NOMO-1 treated with DMSO at 0.1 percent for 48 hours (cell line): ENCODE results near the gene RAMP2.

ENCODE experiments used
- DNase-seq: peaks from one replicate; lab custom pipeline; 2025; ENCODE audit not compliant: unreplicated experiment; lab: John Stamatoyannopoulos, UW

The RAMP2 gene

GRCh38 chr17:42791948-42792347, 30.9 kb downstream of the RAMP2 start:
- DNase-seq = no peak

- no peak for DNase-seq
Observed at GRCh38 chr17:42792545-42792944, 31.5 kb downstream of the RAMP2 start.

- DNase-seq = no peak
Observed at GRCh38 chr17:42795061-42795460, 34.0 kb downstream of the RAMP2 start.

GRCh38 chr17:42795465-42795864, 34.4 kb downstream of the RAMP2 start:
- DNase-seq = no peak

DNA sequence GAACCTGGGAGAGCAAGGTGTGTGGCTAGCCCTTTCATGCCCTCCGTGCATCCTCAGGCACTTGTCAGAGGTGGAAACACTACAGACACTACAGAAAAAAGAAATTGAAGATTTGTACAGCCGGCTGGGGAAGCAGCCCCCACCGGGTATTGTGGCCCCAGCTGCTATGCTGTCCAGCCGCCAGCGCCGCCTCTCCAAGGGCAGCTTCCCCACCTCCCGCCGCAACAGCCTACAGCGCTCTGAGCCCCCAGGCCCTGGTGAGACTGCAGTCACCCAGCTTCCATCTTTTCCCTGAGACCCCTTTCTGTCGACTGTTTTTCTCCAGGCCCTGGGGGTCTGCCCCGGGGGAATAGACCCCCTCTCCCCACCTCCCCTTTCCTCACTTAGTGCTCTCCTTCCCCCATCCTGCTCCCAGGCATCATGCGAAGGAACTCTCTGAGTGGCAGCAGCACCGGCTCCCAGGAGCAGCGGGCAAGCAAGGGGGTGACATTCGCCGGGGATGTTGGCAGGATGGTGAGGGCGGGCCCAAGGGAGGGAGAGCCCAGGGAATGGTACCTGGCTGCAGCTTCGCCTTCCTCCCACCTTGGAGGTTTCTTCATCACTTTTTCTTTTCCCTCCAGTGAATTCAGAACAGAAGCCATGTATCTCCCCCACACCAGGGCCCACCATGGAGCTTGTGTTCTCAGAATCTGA, 35.2 kb downstream of the RAMP2 start:
- no peak for DNase-seq

GRCh38 chr17:42797067-42798007, 36.3 kb downstream of the RAMP2 start:
- DNase-seq = no peak

- no peak for DNase-seq
Observed at GRCh38 chr17:42798011-42798382, 37.0 kb downstream of the RAMP2 start.

DNA sequence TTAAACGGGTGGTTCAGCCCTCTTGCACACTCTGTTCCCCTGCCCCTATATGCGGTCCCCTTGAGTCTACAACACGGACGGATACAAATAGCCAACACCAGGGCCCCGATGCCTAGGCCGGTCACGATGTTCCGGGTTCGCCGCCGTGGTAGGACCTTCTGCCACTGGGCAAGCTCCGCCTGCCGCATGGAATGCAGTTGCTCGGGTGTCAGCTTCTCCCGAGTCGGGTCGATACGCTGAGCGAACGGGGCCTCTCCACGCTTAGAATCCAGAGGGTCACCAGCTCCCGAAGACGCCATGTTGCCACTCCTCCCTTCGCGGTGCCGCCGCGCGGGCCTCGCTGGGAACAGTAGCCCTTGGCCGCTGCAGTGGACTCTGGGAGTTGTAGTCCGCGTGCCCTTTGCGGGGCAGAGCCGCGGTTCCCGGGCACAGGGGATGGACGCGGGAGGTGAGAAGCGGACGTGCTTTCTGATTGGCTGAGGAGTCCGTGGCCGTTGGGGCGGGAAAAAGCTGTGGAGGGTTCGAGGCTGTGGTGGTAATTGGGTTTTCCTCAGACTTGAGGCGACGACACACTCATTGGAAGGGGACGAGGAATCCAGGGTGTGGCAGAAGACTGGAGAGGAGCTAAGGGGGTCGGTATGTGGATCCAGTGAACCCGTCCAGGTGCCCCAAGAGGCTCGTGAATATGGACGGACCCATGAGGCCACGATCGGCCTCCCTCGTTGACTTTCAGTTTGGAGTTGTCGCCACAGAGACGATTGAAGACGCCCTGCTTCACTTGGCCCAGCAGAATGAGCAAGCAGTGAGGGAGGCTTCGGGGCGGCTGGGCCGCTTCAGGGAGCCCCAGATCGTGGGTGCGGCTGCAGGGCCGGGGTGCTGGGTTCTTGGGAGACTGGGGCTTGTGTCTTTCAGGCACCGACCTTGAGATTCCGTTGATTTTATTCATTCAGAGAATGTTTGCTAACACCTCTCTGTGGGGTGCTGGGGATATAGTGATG, 37.7 kb downstream of the RAMP2 start, which contains the start of the genes CNTD1 and COA3:
TSS of gene CNTD1 (plus strand) at position 479 of the 998 bp plus-strand sequence. CDS start at position 686, 207 bp downstream.
TSS of gene COA3 (minus strand) at position 322 of the 998 bp plus-strand sequence. CDS start at position 299, 23 bp downstream.
- peak; percentile 74 for DNase-seq

DNA sequence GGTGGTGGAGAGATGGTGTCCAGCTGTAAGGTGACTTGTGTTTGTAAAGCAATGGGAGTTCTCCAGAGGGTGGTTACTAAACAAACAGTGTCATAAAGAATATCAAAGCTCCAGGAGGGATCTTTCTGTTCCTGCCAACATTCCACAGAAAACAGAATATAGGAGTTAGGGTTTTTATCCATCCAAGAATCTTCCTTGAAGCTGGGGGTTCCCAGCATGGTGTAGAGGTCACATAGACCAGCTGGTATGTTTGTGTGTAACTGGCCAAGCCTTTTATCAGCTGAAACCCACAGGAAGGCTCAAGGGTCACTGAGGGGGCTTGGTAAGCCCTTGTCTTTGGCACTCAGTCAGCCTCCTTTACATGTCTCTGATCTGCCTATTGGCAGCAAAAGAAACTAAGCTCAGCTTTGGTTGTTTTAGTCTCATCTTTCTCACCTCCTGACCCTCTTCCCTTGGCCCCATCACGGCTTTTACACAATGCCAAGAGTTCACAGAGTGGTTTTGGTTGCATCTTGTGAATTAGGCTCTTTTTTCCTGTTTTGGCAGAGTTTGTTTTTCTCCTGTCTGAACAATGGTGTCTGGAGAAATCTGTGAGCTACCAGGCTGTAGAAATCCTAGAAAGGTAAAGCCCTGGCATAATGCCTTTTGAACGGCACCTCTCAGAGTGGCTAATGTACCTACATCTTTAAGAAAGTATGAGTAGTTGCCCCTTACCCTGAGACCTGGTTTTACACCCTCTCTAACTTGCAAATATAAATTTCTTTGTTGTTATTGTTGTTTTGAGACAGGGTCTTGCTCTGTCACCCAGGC, 42.3 kb downstream of the RAMP2 start:
- DNase-seq = no peak

GRCh38 chr17:42804918-42805367, 43.9 kb downstream of the RAMP2 start:
- no peak for DNase-seq

GRCh38 chr17:42806249-42806648, 45.2 kb downstream of the RAMP2 start:
- no peak for DNase-seq

- DNase-seq = no peak
Observed at GRCh38 chr17:42809250-42809649, 48.2 kb downstream of the RAMP2 start.
